ENCODE measurements around the gene SH2D4B.

- no peak for TF ChIP-seq MAX (IDR thresholded peaks at IDR 0.05; ENCODE audit: insufficient read depth, insufficient read length)
- no peak for TF ChIP-seq CTCF (IDR thresholded peaks at IDR 0.05; ENCODE audit: extremely low read depth in 1 of 2, insufficient read depth in 1 of 2, low read depth in 1 of 2, low read length in 2 of 2)
- TF ChIP-seq POLR2A (IDR thresholded peaks at IDR 0.05; ENCODE audit: low read depth, low read length), result no peak
- TF ChIP-seq EZH2 (IDR thresholded peaks at IDR 0.05; ENCODE audit: borderline replicate concordance, low read depth, low read length, severe bottlenecking), result no peak
- TF ChIP-seq MYC (IDR thresholded peaks at IDR 0.05; ENCODE audit: low read depth, low read length), result no peak
- no peak for TF ChIP-seq POLR2AphosphoS5 (IDR thresholded peaks at IDR 0.05; ENCODE audit: insufficient read depth, low read depth, low read length)
- no peak for TF ChIP-seq JUN (IDR thresholded peaks at IDR 0.05; ENCODE audit: borderline replicate concordance, insufficient read depth, insufficient read length, low read depth)
These were observed 491 bp upstream of the SH2D4B start for GRCh38 chr10:80537086-80537735.

Measured in endothelial cell of umbilical vein (primary cell).